Effector memory CD4-positive, alpha-beta T cell (primary cell): Measurements from ENCODE around the gene FAM131A.

ENCODE experiments used
- DNase-seq, 3 donors: peaks; one replicate each; pipeline ENCODE4 v3.0.0-alpha.2; 2020
- H3K27ac ChIP-seq: 2 replicates; pipeline ENCODE4 v1.7.0; 2013; ENCODE audit warnings: mild to moderate bottlenecking, low read length, moderate library complexity; ENCODE audit not compliant: insufficient read depth, poor library complexity, severe bottlenecking
- H3K27me3 ChIP-seq: replicated peaks from 2 replicates; pipeline ENCODE4 v1.7.0; 2013; ENCODE audit warnings: mild to moderate bottlenecking, low read length; ENCODE audit not compliant: insufficient read depth, control insufficient read depth, poor library complexity, severe bottlenecking
- H3K36me3 ChIP-seq: 2 replicates; pipeline ENCODE4 v1.7.0; 2013; ENCODE audit warnings: mild to moderate bottlenecking, low read length, moderate library complexity; ENCODE audit not compliant: control insufficient read depth, insufficient read depth
- H3K4me1 ChIP-seq: 2 replicates; pipeline ENCODE4 v1.7.0; 2013; ENCODE audit warnings: low read length, mild to moderate bottlenecking; ENCODE audit not compliant: control insufficient read depth, insufficient read depth, poor library complexity, severe bottlenecking
- H3K4me3 ChIP-seq: 2 replicates; pipeline ENCODE4 v1.7.0; 2013; ENCODE audit warnings: low read length, low read depth, mild to moderate bottlenecking; ENCODE audit not compliant: insufficient read depth, poor library complexity, severe bottlenecking
- H3K9me3 ChIP-seq: 2 replicates; pipeline ENCODE4 v1.7.0; 2013; ENCODE audit warnings: mild to moderate bottlenecking, low read length, moderate library complexity; ENCODE audit not compliant: control insufficient read depth

Gene FAM131A

DNA sequence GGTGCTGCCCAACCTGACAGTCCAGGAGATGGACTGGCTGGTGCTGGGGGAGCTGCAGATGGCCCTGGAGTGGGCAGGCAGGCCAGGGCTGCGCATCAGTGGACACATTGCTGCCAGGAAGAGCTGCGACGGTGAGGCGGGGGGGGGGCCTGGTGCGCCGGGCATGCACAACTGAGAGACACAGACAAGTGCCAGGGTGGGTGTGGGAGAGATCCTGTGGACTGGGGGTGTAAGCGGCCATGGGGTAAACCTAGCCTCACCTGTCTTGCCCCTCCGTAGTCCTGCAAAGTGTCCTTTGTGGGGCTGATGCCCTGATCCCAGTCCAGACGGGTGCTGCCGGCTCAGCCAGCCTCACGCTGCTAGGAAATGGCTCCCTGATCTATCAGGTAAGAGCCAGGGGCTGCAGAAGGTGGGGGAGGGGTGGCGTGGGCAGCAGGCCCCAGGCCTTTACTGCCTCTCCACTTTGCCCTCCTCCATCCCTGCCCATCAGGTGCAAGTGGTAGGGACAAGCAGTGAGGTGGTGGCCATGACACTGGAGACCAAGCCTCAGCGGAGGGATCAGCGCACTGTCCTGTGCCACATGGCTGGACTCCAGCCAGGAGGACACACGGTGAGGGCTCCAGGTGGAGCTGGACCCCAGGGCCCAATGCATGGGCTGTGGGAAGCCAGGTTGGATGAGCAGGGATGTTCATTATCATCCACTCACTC, 45.8 kb downstream of the FAM131A start:
- Histone ChIP-seq H3K4me3 (no peak overlapping the region), H3K4me1 (peaks cover 14% of the 10 kb centered on the region), H3K27me3 (peaks cover 23% of the 10 kb centered on the region), H3K9me3 (no peaks in the 10 kb centered on the region), H3K36me3 (no peaks in the 10 kb centered on the region), H3K27ac (no peak overlapping the region)
- no peak for DNase-seq

DNA sequence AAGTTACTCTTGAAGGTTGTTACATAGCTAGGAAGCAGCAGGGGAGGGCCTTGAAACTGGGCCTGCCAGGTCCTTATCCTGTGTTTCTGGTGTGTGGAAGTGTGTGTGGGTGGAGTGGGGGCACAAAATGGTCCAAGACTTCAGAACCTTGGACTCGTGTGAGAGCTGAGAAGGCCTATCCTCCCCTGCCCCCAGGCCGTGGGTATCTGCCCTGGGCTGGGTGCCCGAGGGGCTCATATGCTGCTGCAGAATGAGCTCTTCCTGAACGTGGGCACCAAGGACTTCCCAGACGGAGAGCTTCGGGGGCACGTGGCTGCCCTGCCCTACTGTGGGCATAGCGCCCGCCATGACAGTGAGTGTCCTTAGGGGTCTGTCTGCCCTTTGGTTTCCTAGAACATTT, 46.9 kb downstream of the FAM131A start:
- H3K4me3 ChIP-seq, result no peak overlapping the region
- DNase-seq, result no peak
- H3K27ac ChIP-seq, result no peak overlapping the region
- peaks cover 14% of the 10 kb centered on the region for H3K4me1 ChIP-seq
- peaks cover 23% of the 10 kb centered on the region for H3K27me3 ChIP-seq
- H3K36me3 ChIP-seq, result no peaks in the 10 kb centered on the region
- no peaks in the 10 kb centered on the region for H3K9me3 ChIP-seq

DNA sequence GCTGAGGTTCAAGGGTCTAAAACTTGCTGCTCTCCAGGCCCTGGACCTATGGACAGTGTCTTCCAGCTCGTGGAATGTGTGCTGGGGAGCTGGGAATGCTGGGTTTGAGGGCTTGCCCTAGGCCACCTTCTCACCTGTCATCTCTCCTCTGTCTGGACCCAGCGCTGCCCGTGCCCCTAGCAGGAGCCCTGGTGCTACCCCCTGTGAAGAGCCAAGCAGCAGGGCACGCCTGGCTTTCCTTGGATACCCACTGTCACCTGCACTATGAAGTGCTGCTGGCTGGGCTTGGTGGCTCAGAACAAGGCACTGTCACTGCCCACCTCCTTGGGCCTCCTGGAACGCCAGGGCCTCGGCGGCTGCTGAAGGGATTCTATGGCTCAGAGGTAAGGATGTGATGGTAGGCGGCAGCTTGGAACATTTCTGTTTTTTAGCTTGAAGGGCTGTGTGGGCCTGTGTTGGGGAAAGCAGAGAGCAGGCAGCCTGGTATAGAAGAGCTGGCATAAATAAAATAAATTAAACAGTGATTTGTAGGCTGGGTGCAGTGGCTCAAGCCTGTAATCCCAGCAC, 47.5 kb downstream of the FAM131A start:
- no peak overlapping the region for H3K27ac ChIP-seq
- peaks cover 14% of the 10 kb centered on the region for H3K4me1 ChIP-seq
- no peak overlapping the region for H3K4me3 ChIP-seq
- DNase-seq, result no peak
- peaks cover 23% of the 10 kb centered on the region for H3K27me3 ChIP-seq
- H3K36me3 ChIP-seq, result no peaks in the 10 kb centered on the region
- no peaks in the 10 kb centered on the region for H3K9me3 ChIP-seq

DNA sequence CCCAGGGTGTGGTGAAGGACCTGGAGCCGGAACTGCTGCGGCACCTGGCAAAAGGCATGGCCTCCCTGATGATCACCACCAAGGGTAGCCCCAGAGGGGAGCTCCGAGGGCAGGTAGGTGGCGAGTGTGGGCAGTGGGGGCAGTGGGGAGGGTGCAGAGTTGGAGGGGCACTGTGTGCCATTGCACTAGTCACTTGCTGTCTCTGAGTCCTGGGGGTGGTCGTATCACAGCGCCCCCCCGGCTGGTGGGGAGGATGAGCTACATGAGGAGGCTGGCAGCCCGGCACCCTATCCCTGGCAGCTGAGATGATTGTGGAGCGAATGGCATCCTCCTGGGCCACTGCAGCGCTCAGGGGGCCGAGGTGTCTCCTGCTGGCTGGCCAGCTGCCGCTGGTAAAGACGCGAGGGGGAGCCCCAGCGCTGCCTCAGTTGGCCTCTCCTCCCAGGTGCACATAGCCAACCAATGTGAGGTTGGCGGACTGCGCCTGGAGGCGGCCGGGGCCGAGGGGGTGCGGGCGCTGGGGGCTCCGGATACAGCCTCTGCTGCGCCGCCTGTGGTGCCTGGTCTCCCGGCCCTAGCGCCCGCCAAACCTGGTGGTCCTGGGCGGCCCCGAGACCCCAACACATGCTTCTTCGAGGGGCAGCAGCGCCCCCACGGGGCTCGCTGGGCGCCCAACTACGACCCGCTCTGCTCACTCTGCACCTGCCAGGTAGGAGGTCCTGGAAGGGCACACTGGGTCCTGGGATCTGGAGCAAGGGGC, 48.8 kb downstream of the FAM131A start:
- no peak overlapping the region for H3K4me3 ChIP-seq
- no peaks in the 10 kb centered on the region for H3K36me3 ChIP-seq
- peaks cover 6% of the 10 kb centered on the region for H3K4me1 ChIP-seq
- peaks cover 15% of the 10 kb centered on the region for H3K27me3 ChIP-seq
- no peak overlapping the region for H3K27ac ChIP-seq
- DNase-seq, result no peak
- no peaks in the 10 kb centered on the region for H3K9me3 ChIP-seq

DNA sequence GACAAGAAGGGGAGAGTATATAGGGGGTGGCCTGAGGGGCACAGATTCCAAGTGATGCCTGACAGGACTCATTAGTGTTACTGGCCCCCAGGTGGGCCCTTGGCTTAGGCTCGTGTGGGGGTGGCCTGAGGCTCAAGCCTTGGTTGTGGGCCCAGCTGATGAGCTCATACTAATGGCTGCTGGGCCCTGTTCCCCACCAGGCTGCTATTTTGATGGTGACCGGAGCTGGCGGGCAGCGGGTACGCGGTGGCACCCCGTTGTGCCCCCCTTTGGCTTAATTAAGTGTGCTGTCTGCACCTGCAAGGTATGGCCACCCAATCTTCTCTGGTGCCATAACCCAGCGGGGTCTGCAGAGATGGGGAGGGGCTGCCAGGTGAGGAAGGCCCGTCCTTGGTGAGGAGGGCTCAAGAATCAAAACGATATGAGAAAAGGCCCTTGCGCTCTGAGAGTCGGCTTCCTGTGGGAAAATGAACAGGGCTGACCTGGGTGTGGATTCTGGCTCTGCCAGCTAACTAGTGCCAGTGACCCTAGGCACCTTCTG, 49.8 kb downstream of the FAM131A start:
- Histone ChIP-seq H3K4me1 (no peaks in the 10 kb centered on the region), H3K27me3 (peaks cover 5% of the 10 kb centered on the region), H3K27ac (no peak overlapping the region), H3K4me3 (no peak overlapping the region), H3K9me3 (no peaks in the 10 kb centered on the region), H3K36me3 (no peaks in the 10 kb centered on the region)
- DNase-seq, result no peak

DNA sequence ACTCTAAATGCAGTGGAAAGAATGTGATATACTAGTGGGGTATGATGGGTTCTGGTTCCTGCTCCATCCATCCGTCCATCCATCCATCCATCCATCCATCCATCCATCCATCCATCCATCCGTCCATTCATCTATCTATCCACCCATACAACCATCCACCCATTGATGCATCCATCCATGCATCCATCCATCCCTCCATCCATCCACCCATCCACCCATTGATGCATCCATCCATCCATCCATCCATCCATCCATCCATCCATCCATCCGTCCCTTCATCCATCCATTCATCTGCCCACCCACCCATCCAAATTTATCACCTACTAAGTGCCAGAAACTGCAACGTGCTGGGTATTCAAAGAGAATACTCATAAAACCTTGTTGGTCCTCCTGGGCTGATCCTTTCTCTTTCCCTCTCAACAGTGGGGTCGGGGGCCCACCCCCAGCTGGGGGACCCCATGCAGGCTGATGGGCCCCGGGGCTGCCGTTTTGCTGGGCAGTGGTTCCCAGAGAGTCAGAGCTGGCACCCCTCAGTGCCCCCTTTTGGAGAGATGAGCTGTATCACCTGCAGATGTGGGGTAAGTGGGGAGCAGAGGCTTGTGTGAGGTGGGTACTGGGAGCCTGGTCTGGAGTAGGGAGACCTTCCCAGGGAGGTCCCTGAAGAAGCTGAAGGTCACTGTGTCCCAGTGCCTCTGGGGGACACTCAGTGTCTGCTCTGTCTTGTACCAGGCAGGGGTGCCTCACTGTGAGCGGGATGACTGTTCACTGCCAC, 51.0 kb downstream of the FAM131A start:
- Histone ChIP-seq H3K27me3 (no peaks in the 10 kb centered on the region), H3K36me3 (no peaks in the 10 kb centered on the region), H3K4me1 (no peaks in the 10 kb centered on the region), H3K27ac (no peak overlapping the region), H3K4me3 (no peak overlapping the region), H3K9me3 (no peaks in the 10 kb centered on the region)
- no peak for DNase-seq

DNA sequence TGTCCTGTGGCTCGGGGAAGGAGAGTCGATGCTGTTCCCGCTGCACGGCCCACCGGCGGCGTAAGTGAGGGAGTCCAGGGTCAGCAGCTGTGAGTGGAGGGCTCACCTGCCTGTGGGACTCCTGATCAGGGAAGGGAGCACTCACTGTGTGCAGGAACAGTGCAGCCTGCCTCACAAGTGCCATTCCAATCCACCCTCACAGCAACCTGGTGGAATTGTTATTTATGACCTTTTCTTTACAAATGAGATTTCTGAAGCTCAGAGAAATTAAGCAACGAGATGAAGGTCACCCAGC, 51.5 kb downstream of the FAM131A start:
- no peak overlapping the region for H3K27ac ChIP-seq
- H3K4me1 ChIP-seq, result no peaks in the 10 kb centered on the region
- no peak for DNase-seq
- no peaks in the 10 kb centered on the region for H3K27me3 ChIP-seq
- H3K36me3 ChIP-seq, result no peaks in the 10 kb centered on the region
- no peaks in the 10 kb centered on the region for H3K9me3 ChIP-seq
- no peak overlapping the region for H3K4me3 ChIP-seq

DNA sequence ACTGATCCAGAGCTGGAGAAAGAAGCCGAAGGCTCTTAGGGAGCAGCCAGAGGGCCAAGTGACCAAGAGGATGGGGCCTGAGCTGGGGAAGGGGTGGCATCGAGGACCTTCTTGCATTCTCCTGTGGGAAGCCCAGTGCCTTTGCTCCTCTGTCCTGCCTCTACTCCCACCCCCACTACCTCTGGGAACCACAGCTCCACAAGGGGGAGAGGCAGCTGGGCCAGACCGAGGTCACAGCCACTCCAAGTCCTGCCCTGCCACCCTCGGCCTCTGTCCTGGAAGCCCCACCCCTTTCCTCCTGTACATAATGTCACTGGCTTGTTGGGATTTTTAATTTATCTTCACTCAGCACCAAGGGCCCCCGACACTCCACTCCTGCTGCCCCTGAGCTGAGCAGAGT, 52.0 kb downstream of the FAM131A start:
- Histone ChIP-seq H3K27me3 (no peaks in the 10 kb centered on the region), H3K9me3 (no peaks in the 10 kb centered on the region), H3K4me3 (no peak overlapping the region), H3K4me1 (no peaks in the 10 kb centered on the region), H3K27ac (no peak overlapping the region), H3K36me3 (no peaks in the 10 kb centered on the region)
- no peak for DNase-seq

DNA sequence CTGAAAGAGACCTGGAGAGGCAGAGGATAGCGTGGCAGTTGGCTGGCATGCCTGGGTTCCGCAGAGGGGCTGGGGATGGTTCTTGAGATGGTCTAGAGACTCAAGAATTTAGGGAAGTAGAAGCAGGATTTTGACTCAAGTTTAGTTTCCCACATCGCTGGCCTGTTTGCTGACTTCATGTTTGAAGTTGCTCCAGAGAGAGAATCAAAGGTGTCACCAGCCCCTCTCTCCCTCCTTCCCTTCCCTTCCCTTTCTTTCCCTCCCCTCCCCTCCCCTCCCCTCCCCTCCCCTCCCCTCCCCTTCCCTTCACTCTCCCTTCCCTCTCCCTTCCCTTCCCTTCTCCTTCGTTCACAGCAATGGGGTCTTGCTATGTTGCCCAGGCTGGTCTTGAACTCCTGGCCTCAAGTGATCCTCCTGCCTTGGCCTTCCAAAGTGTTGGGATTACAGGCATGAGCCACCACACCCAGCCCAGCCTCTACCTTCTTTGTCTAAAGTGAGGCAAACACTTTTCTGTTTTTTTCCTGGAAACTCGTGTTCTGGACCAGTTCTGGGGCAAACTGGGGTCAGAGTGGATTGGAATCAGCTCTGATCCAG, 52.6 kb downstream of the FAM131A start:
- Histone ChIP-seq H3K4me1 (no peaks in the 10 kb centered on the region), H3K36me3 (no peaks in the 10 kb centered on the region), H3K4me3 (no peak overlapping the region), H3K9me3 (no peaks in the 10 kb centered on the region), H3K27ac (no peak overlapping the region), H3K27me3 (no peaks in the 10 kb centered on the region)
- DNase-seq, result no peak
